ENCODE measurements around the gene SAPCD1. TPM values are rescaled to one million over a fixed set of nuclear protein-coding genes. Genes with fewer than 3 reads are reported as not detected.
A peak's percentile ranks its signal among the peaks of the same experiment; 100 is the strongest.

Gene SAPCD1
- total RNA-seq, 1 experiment from 2014 or later, result 18.2 TPM

GRCh38 chr6:31795616-31796298 is 33.3 kb downstream of the SAPCD1 start, which contains the start of gene VARS1:
VARS1 (minus strand) TSS chr6:31795752; CDS start chr6:31795217, 535 bp downstream.
- H3K4me2 ChIP-seq (ENCODE audit: low read length), result peak within 1 kb of the TSS; percentile 99
- H3K4me1 ChIP-seq (ENCODE audit: control insufficient read depth in 1 of 2, insufficient read depth in 2 of 2, low read length in 2 of 2), result peaks cover 24 to 45% of the 10 kb centered on the region in 2 experiments
- H3K9me3 ChIP-seq (ENCODE audit: control insufficient read depth in 1 of 2, insufficient read depth in 1 of 2, low read depth in 1 of 2, low read length in 2 of 2), result no peaks in the 10 kb centered on the region
- no peaks in the 10 kb centered on the region for H3K9me2 ChIP-seq (ENCODE audit: insufficient read depth)
- peak; percentile 80 for ATAC-seq
- BruUV-seq (replicated peaks), result no TSS peak
- 0 out of 2 replicates have a peak, but pooled peaks have one; percentile 29 for TF ChIP-seq CBX3 (IDR thresholded peaks at IDR 0.05; ENCODE audit: low read depth)
- TF ChIP-seq MAX (IDR thresholded peaks at IDR 0.05), result peak; percentile 96
- TF ChIP-seq YY1 (IDR thresholded peaks at IDR 0.05; ENCODE audit: extremely low read depth, insufficient replicate concordance, low read depth, low read length), result peak; percentile 49
- TF ChIP-seq EGR1 (IDR thresholded peaks at IDR 0.05; ENCODE audit: low read depth), result peak; percentile 59
- TF ChIP-seq ZNF274 (IDR thresholded peaks at IDR 0.05; ENCODE audit: low read depth, low read length), result no peak
- peak; percentile 63 for TF ChIP-seq POLR2AphosphoS5 (IDR thresholded peaks at IDR 0.05; ENCODE audit: low read depth, low read length)
- no peak for TF ChIP-seq EZH2 (IDR thresholded peaks at IDR 0.05)
- TF ChIP-seq SIN3A (IDR thresholded peaks at IDR 0.05; ENCODE audit: low read depth), result peak; percentile 84
- TF ChIP-seq RAD21 (IDR thresholded peaks at IDR 0.05; ENCODE audit: low read depth), result peak; percentile 92
- peak; percentile 56 to 98 (median 82) for TF ChIP-seq CTCF (IDR thresholded peaks at IDR 0.05 in 2 of 3, conservative IDR thresholded peaks at IDR 0.05 in 1 of 3; ENCODE audit: borderline replicate concordance in 1 of 3, insufficient read depth in 1 of 3, low read depth in 2 of 3, low read length in 2 of 3)
- TF ChIP-seq SRF (IDR thresholded peaks at IDR 0.05; ENCODE audit: low read depth), result no peak
- peak; percentile 23; the same call in 1 of the 2 replicates for TF ChIP-seq ZFX (IDR thresholded peaks at IDR 0.05)
- TF ChIP-seq, protein P1, sequence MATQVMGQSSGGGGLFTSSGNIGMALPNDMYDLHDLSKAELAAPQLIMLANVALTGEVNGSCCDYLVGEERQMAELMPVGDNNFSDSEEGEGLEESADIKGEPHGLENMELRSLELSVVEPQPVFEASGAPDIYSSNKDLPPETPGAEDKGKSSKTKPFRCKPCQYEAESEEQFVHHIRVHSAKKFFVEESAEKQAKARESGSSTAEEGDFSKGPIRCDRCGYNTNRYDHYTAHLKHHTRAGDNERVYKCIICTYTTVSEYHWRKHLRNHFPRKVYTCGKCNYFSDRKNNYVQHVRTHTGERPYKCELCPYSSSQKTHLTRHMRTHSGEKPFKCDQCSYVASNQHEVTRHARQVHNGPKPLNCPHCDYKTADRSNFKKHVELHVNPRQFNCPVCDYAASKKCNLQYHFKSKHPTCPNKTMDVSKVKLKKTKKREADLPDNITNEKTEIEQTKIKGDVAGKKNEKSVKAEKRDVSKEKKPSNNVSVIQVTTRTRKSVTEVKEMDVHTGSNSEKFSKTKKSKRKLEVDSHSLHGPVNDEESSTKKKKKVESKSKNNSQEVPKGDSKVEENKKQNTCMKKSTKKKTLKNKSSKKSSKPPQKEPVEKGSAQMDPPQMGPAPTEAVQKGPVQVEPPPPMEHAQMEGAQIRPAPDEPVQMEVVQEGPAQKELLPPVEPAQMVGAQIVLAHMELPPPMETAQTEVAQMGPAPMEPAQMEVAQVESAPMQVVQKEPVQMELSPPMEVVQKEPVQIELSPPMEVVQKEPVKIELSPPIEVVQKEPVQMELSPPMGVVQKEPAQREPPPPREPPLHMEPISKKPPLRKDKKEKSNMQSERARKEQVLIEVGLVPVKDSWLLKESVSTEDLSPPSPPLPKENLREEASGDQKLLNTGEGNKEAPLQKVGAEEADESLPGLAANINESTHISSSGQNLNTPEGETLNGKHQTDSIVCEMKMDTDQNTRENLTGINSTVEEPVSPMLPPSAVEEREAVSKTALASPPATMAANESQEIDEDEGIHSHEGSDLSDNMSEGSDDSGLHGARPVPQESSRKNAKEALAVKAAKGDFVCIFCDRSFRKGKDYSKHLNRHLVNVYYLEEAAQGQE (IDR thresholded peaks at IDR 0.05; ENCODE audit: low read depth), result no peak
- no peak for TF ChIP-seq CEBPB (IDR thresholded peaks at IDR 0.05; ENCODE audit: low read depth)
- TF ChIP-seq SP1 (IDR thresholded peaks at IDR 0.05; ENCODE audit: low read depth), result peak; percentile 47; the same call in 1 of the 2 replicates
- peaks cover 46% of the 10 kb centered on the region for H3K79me2 ChIP-seq (ENCODE audit: insufficient read depth, low read length)
- H3K27ac ChIP-seq (ENCODE audit: low read depth, low read length), result peak within 1 kb of the TSS; percentile 98
- peak within 1 kb of the TSS; percentile 97 for H3K9ac ChIP-seq (ENCODE audit: low read length)
- H2AFZ ChIP-seq (ENCODE audit: low read depth, low read length, poor library complexity, severe bottlenecking), result no peak within 1 kb of the TSS
- ChIA-PET RAD21 (ENCODE audit: low non-redundant PET in 1 of 2, low total read pairs in 2 of 2, uncharacterized antibody in 2 of 2, unreplicated experiment in 2 of 2) (interaction anchor here in 1 of 2 experiments (1.6 kb wide), 1 partner anchor 31 kb away, joined by 5 read pairs; the partner anchor contains the start of gene HSPA1B), POLR2A (interaction anchor here (0.6 to 2.4 kb wide), 8 partner anchors 10 to 93 kb away, joined by 4 to 19 read pairs (median 5); partner anchors contain the start of genes ABHD16A, HSPA1B, LSM2 and NEU1), CTCF (interaction anchor here (0.7 to 1.8 kb wide), 7 partner anchors 11 to 127 kb away, joined by 3 to 16 read pairs (median 3); partner anchors contain the start of genes HSPA1B, LSM2 and VWA7)
- intact Hi-C loops (cut with micrococcal nuclease), result loop anchor here (1.0 kb wide), 1 partner anchor 32 kb away; the partner anchor contains the start of gene HSPA1B
- DNase-seq (ENCODE audit: low read depth, low spot score), result peak; percentile 82
- no peaks in the 10 kb centered on the region for H4K20me1 ChIP-seq (ENCODE audit: insufficient read depth)
- no peaks in the 10 kb centered on the region for H3K27me3 ChIP-seq (ENCODE audit: insufficient read depth, low read length)
- peaks cover 5 to 15% of the 10 kb centered on the region in 2 experiments; a peak in 3 of 4 replicates for H3K36me3 ChIP-seq (ENCODE audit: control insufficient read depth in 1 of 2, insufficient read depth in 2 of 2, low read length in 2 of 2)
- peak within 1 kb of the TSS; percentile 70 to 93 for H3K4me3 ChIP-seq (replicated peaks in 1 of 2; ENCODE audit: low read depth in 1 of 2, low read length in 2 of 2)

Data from HCT116 (cell line).